Measurements from ENCODE around the gene LSM11.

Gene LSM11

GRCh38 chr5:157772127-157772526 is 28.6 kb downstream of the LSM11 start:
- DNase-seq (ENCODE audit: low spot score), result no peak

GRCh38 chr5:157778121-157778805 is 34.8 kb downstream of the LSM11 start:
- DNase-seq (ENCODE audit: low spot score), result no peak

- no peak for DNase-seq (ENCODE audit: low spot score)
These were observed 35.7 kb downstream of the LSM11 start for GRCh38 chr5:157779221-157779620.

GRCh38 chr5:157785801-157786200 is 42.3 kb downstream of the LSM11 start:
- DNase-seq (ENCODE audit: low spot score), result no peak

GRCh38 chr5:157793301-157793700 is 49.8 kb downstream of the LSM11 start:
- DNase-seq (ENCODE audit: low spot score), result no peak

- DNase-seq (ENCODE audit: low spot score), result no peak
These were observed 56.1 kb downstream of the LSM11 start for GRCh38 chr5:157799578-157799977.

- no peak for DNase-seq (ENCODE audit: low spot score)
These were observed 56.6 kb downstream of the LSM11 start for GRCh38 chr5:157800137-157800536.

GRCh38 chr5:157802736-157803135 is 59.2 kb downstream of the LSM11 start:
- no peak for DNase-seq (ENCODE audit: low spot score)

- DNase-seq (ENCODE audit: low spot score), result no peak
These were observed 64.5 kb downstream of the LSM11 start for GRCh38 chr5:157808043-157808442.

Data from cerebellar cortex (tissue), 1 donor.